ENCODE results near the gene TEKT4.
"Not testable (repeated sequence)": the region's sequence is repeated elsewhere in the genome, so short reads cannot be mapped to it uniquely, and the experiment has no call there.

TEKT4 gene, protein sequence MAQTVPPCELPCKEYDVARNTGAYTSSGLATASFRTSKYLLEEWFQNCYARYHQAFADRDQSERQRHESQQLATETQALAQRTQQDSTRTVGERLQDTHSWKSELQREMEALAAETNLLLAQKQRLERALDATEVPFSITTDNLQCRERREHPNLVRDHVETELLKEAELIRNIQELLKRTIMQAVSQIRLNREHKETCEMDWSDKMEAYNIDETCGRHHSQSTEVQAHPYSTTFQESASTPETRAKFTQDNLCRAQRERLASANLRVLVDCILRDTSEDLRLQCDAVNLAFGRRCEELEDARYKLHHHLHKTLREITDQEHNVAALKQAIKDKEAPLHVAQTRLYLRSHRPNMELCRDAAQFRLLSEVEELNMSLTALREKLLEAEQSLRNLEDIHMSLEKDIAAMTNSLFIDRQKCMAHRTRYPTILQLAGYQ

DNA sequence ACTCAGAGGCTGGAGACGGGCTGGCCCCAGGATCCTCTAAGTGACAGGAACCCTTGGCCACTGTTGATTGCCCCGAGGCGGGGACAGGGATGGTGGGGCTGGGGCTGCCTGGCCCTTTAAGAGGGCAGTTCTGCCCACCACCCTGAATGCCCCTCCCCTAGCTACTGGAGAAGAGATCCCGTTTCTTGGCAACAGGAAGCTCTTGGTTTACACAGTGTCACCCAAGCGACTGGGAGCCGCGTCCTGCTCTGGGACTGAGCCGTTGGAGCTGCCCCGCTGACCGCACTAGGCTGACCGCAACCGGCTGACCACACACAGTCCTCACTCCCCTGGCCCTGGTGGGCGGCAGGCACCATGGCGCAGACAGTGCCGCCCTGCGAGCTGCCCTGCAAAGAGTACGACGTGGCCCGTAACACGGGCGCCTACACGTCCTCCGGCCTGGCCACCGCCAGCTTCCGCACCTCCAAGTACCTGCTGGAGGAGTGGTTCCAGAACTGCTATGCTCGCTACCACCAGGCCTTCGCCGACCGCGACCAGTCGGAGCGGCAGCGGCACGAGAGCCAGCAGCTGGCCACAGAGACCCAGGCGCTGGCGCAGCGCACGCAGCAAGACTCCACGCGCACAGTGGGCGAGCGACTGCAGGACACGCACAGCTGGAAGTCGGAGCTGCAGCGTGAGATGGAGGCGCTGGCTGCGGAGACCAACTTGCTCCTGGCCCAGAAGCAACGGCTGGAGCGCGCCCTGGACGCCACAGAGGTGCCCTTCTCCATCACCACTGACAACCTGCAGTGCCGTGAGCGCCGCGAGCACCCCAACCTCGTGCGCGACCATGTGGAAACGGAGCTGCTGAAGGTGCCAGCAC is at the start of gene TEKT4:
TSS of gene TEKT4 (plus strand) at position 205 of the 862 bp plus-strand sequence. CDS start at position 355, 150 bp downstream.
- DNase-seq, result no peak

GRCh38 chr2:94839224-94839623 is 32.0 kb upstream of the TEKT4 start:
- not testable (repeated sequence) for DNase-seq

GRCh38 chr2:94856856-94857255 is 14.4 kb upstream of the TEKT4 start:
- not testable (repeated sequence) for DNase-seq

GRCh38 chr2:94857367-94858162 is 13.7 kb upstream of the TEKT4 start:
- DNase-seq, result not testable (repeated sequence)

GRCh38 chr2:94858163-94858888 is 12.9 kb upstream of the TEKT4 start:
- not testable (repeated sequence) for DNase-seq

DNA sequence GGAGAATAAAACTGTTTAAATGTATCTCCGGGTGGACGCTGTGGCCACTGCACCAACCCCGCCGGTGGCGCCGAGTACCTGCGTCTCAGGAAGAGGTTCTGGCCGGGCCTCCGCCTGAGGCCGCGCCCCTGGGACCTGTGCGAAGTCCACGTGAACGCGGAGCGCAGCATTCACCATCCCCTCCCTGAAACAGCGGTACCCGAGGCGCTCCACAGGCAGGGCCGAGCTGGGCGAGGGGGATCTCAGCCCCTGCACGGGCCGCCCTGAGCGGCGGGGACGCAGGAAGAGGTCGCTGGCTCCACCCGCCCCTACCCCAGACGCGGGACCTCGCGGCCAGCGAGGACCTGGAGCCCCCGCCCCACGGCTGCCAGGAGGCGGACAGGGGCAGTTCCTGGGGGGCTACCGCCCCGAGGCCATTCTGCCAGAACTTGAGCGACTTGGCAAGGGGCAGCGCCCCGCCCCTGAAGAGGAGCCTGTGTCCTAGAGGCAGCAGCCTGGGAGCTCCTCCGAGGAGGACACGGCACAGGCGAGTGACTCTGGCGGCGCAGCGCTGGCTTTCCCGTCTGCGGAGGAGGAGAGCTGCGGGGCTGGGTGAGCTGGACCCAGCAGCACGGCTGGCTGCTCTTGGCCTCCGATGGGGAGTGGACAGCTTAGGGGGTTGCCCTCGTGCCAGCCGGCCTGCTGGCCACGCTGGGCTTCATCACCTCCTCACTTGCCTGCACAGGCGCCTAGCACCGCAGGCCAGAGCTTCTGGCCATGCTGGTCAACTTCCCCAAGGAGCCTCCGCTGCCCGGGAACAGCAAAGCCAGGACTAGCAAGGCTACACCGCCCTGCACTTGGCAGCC is 9.7 kb upstream of the TEKT4 start:
- DNase-seq, result no peak

DNA sequence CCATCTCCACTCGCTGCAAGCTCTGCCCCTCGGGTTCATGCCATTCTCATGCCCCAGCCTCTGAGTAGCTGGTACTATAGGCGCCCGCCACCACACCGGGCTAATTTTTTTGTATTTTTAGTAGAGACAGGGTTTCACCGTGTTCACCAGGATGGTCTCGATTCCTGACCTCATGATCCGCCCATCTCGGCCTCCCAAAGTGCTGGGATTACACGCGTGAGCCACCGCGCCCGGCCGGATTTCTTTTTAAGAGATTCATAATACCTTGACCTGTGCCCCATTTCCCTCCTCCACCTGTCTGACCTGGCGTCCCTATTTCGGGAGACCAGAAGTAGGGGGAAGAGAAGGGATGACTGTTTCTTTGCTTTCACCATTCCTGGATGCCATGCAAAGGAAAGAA is 8.3 kb upstream of the TEKT4 start:
- not testable (repeated sequence) for DNase-seq

- DNase-seq, result no peak
These were observed 2.1 kb upstream of the TEKT4 start for GRCh38 chr2:94869131-94869530.

GRCh38 chr2:94869552-94870439 is 1.4 kb upstream of the TEKT4 start:
- DNase-seq, result no peak

DNA sequence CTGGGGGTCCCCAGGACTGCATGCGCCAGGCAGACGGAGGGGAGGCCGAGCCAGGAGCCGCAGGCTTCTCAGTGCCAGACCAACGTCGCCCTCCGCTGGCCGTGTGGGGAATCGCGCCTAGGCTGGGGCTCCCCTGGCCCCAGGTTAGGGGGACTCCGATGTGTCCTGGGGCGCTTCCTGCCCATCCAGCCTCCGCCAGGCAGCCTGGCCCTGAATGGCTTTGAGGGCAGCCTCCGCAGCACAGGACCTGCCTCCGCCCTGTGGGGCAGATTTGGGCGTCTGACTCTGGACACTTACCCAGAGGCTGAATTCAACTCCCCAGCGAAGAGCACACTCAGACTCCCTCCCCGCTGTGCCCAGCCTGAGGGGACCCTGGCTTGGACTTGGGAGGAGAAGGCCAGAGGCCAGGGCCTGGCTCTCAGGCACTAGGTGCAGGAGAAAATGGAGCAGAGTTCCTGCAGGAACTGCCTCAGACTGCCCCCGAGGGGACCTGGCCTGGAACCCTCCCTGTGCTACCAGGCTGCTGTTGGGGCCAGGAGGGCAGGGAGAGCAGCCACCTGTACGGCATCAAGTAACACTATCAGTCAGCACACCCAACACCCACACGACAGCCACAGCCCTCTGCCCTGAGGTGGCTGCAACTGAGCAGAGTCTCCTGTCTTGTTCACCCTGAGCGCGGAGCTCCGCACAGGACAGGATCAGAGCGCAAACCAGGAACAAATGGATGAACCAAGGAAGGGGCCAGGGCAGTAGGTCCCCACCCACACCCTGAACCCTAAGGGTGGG is 597 bp upstream of the TEKT4 start:
- no peak for DNase-seq

DNA sequence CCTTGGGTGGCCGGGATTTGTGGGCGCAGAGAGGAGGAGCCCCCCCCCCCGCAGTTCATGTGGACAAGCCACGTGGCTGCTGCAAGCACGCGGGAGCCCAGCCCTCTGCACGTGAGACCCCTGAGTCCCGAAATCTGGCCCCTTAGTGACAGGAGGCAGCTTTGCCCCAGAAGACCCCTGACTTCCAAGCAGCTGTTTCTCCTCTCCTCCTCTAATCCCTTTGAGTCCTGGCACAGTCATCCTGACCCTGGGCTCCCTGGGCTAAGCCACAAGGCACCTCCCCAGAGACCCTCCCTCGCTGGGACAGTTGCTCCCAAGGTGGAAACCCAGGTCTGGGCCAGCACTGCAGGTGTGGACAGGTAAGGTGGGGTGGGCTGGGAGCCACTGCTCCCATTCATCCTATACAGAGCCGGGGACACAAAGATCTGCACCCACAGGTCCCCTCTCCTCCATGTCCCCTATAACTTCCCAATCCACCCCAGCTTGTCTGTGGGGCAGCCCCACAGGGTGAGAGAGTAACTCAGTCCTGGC is 923 bp downstream of the TEKT4 start:
- no peak for DNase-seq

DNA sequence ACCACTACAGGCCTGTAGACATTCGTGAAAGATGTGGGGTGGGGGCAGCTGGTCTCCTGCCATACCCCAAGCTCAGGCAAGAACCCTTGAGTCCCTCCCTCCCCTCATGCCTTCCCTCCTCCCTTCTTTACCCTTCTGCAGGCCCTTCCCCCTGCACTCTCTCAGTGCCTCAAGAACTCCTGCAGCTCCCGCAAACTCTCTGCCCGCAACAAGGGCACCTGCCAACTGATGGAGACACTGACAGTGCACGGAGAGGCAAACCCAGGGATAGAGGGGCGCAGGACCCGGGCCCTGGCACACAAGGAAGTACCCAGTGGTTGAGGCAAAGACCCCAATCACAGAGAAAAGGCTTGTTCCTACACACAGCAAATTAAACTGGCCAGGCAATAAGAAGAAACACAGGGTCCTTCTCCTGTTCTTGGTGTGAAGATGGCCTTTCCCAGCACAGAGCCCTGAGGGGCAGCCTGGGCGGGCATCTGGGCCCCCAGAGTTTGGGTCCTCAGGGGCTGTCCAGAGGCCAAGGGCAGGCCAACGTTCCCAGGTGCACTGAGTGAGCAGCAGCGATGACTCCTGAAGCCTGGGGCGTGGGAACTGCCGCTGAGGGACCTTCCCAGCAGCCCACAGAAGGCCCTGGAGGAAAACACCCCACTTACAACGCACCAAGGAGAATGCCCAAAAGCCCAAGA is 1.6 kb downstream of the TEKT4 start:
- DNase-seq, result no peak

- no peak for DNase-seq
These were observed 2.4 kb downstream of the TEKT4 start for GRCh38 chr2:94873362-94874276.

DNA sequence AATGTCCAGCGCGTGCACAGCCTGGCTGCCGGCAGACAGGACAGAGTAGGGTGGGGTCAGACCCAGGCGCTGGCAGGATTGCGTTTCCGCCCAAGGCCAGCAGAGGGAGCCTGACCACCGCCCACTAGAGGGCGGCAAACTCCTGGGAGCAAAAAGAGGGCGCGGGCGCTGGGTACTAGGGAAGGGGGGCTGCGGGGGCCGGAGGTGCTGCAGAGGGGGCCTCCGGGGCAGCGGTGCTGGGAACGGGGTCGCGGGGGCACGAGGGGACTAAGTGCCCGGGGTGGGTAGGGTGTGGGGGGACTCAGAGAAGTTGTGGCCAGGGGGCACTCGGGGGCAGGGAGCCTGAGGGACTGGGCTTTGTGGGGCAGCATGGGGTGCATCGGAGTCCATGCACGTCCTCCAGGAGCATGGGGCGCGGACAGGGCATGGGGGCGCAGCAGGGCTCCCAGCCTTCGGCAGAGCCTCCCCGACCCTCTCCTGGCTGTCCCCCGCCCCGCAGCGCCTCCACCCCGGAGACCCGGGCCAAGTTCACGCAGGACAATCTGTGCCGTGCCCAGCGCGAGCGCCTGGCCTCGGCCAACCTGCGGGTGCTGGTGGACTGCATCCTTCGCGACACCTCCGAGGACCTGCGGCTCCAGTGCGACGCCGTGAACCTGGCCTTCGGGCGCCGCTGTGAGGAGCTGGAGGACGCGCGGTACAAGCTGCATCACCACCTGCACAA is 3.2 kb downstream of the TEKT4 start:
- DNase-seq, result peak; percentile 36 to 46

DNA sequence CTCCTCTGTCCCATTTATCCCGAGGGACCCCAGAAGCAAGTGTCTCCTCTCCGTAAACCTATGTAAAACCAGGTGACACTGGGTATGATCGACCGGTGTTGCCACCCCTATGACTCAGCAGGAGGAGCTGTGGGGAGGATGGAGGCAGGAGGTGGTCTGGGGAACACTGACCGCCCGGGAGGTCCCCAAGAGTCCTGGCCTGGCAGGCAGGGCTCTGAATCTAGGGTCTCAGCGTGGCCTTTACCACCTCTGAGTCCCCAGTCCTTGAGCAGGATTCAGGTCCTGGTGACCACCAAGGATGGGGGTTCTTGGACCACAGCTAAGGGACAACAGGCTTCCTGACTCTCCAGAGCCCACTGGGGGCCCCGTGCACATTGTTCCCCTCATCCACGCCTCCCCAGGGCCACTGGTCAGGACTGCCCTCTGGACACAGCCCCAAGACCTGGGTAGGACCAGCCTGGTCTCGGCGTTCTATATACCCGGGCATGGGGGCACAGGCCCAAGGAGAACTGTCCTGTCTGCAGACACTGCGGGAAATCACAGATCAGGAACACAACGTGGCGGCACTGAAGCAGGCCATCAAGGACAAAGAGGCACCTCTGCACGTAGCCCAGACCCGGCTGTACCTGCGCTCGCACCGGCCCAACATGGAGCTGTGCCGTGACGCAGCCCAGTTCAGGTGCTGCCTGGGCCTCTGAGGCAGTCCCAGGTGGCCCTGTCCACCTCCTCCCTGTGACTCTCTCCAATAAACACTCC is 4.0 kb downstream of the TEKT4 start:
- no peak for DNase-seq
